Fibroblast of lung (primary cell): ENCODE measurements around the gene JARID2. TPM values are rescaled to one million over a fixed set of nuclear protein-coding genes. Genes with fewer than 3 reads are reported as not detected.

ENCODE experiments used
- DNase-seq, 2 donors: peaks; one replicate each; pipeline versions ENCODE4 v3.0.0 to v3.0.0-alpha.2; 2010; ENCODE audit warnings: low read depth in 2 of 2
- H2AFZ ChIP-seq: 2 replicates; pipeline ENCODE4 v1.5.1; 2012; ENCODE audit warnings: low read length, control low read depth, inconsistent platforms
- H3K27ac ChIP-seq: 2 replicates; pipeline ENCODE4 v1.5.1; 2011; ENCODE audit warnings: low read length, control low read depth; ENCODE audit not compliant: insufficient read depth
- H3K27me3 ChIP-seq: 2 replicates; pipeline ENCODE4 v1.5.1; 2011; ENCODE audit warnings: mild to moderate bottlenecking, low read length; ENCODE audit not compliant: control insufficient read depth, insufficient read depth
- H3K36me3 ChIP-seq: 2 replicates; pipeline ENCODE4 v1.5.1; 2011; ENCODE audit warnings: low read length; ENCODE audit not compliant: control insufficient read depth, insufficient read depth
- H3K4me1 ChIP-seq: 2 replicates; pipeline ENCODE4 v1.5.1; 2011; ENCODE audit warnings: low read length; ENCODE audit not compliant: control insufficient read depth, insufficient read depth; ENCODE audit errors: extremely low read depth
- H3K4me2 ChIP-seq: 2 replicates; pipeline ENCODE4 v1.5.1; 2011; ENCODE audit warnings: low read length, control low read depth; ENCODE audit not compliant: insufficient read depth; ENCODE audit errors: extremely low read depth
- H3K4me3 ChIP-seq, 4 experiments: fragments of 200-600 bp in 1 of 4; sonication (generic) in 1 of 4; replicated peaks in 1 of 4; 2 replicates each; pipeline ENCODE4 v1.5.1; 2011 to 2016; ENCODE audit warnings: low read length in 4 of 4, low read depth in 3 of 4, mild to moderate bottlenecking in 3 of 4, control low read depth in 2 of 4, inconsistent platforms in 1 of 4, mixed read lengths in 1 of 4; ENCODE audit not compliant: insufficient read depth in 1 of 4; ENCODE audit errors: control extremely low read depth in 1 of 4
- H3K79me2 ChIP-seq: 2 replicates; pipeline ENCODE4 v1.5.1; 2012; ENCODE audit warnings: mild to moderate bottlenecking, low read length, inconsistent platforms; ENCODE audit not compliant: control insufficient read depth, insufficient read depth
- H3K9ac ChIP-seq: 2 replicates; pipeline ENCODE4 v1.5.1; 2011; ENCODE audit warnings: mild to moderate bottlenecking, low read length, control low read depth; ENCODE audit not compliant: insufficient read depth
- H3K9me3 ChIP-seq: 2 replicates; pipeline ENCODE4 v1.5.1; 2012; ENCODE audit warnings: low read depth, low read length; ENCODE audit not compliant: control insufficient read depth, insufficient read depth
- H4K20me1 ChIP-seq: 2 replicates; pipeline ENCODE4 v1.5.1; 2011; ENCODE audit warnings: low read length; ENCODE audit not compliant: control insufficient read depth, insufficient read depth; ENCODE audit errors: extremely low read depth
- CTCF ChIP-seq, 2 donors: IDR thresholded peaks in 1 of 2; conservative IDR thresholded peaks in 1 of 2; 1 replicate in 1 of 2; 2 replicates in 1 of 2; pipeline ENCODE4 v1.5.1; 2011 to 2012; ENCODE audit warnings: low read length in 2 of 2, control low read depth in 1 of 2, inconsistent platforms in 1 of 2, low read depth in 1 of 2, mild to moderate bottlenecking in 1 of 2
- EZH2 ChIP-seq: IDR thresholded peaks from 2 replicates; pipeline ENCODE4 v1.5.1; 2012; ENCODE audit warnings: low read length, control low read depth, mild to moderate bottlenecking; ENCODE audit errors: missing control alignments
- polyA plus RNA-seq, 2 donors: library from polyadenylated mRNA; depleted of rRNA in 1 of 2; stranded (reverse) in 1 of 2; unstranded in 1 of 2; fragments of >200 nt; gene quantifications; 2 replicates each; pipeline ENCODE4 v1.2.1, GENCODE V29; 2011 to 2012; ENCODE audit warnings: missing spikeins in 1 of 2
- total RNA-seq: library from RNA; depleted of rRNA; stranded (reverse); fragments of >200 nt; gene quantifications from 2 replicates; pipeline ENCODE4 v1.2.1, GENCODE V29; 2014

Gene JARID2
- total and polyA plus RNA-seq, 2 donors (not counting 1 experiment from before 2014, with no cell fraction given): 5.0 to 8.2 TPM

GRCh38 chr6:15427331-15428070, 181.6 kb downstream of the JARID2 start:
- no peak overlapping the region for H2AFZ ChIP-seq
- H3K4me2 ChIP-seq: no peak overlapping the region
- no peak overlapping the region for H3K27ac ChIP-seq
- TF ChIP-seq EZH2: no peak
- no peak for TF ChIP-seq CTCF (conservative IDR thresholded peaks at IDR 0.05 in 1 of 2, IDR thresholded peaks at IDR 0.05 in 1 of 2; ENCODE audit: low read depth in 1 of 2, low read length in 2 of 2)
- no peaks in the 10 kb centered on the region for H3K9me3 ChIP-seq
- no peak overlapping the region for H3K9ac ChIP-seq
- H3K79me2 ChIP-seq: no peaks in the 10 kb centered on the region
- peak in 1 of 2 donors; percentile 56 for DNase-seq
- no peaks in the 10 kb centered on the region for H4K20me1 ChIP-seq
- H3K36me3 ChIP-seq: no peaks in the 10 kb centered on the region
- H3K4me1 ChIP-seq: peaks cover 6% of the 10 kb centered on the region
- no peaks in the 10 kb centered on the region for H3K27me3 ChIP-seq
- H3K4me3 ChIP-seq: no peak overlapping the region

GRCh38 chr6:15429141-15430110, 183.6 kb downstream of the JARID2 start:
- Histone ChIP-seq H3K79me2 (no peaks in the 10 kb centered on the region), H3K4me2 (no peak overlapping the region), H3K27me3 (no peaks in the 10 kb centered on the region), H3K4me3 (no peak overlapping the region), H3K36me3 (no peaks in the 10 kb centered on the region), H2AFZ (no peak overlapping the region), H3K4me1 (peaks cover 6% of the 10 kb centered on the region), H4K20me1 (no peaks in the 10 kb centered on the region), H3K9ac (no peak overlapping the region), H3K9me3 (no peaks in the 10 kb centered on the region), H3K27ac (no peak overlapping the region)
- peak; percentile 81 to 85 for DNase-seq
- TF ChIP-seq CTCF (conservative IDR thresholded peaks at IDR 0.05 in 1 of 2, IDR thresholded peaks at IDR 0.05 in 1 of 2; ENCODE audit: low read depth in 1 of 2, low read length in 2 of 2) (no peak), EZH2 (no peak)

- H3K4me1 ChIP-seq: peaks cover 6% of the 10 kb centered on the region
- H3K9me3 ChIP-seq: no peaks in the 10 kb centered on the region
- DNase-seq: peak in 1 of 2 donors; percentile 85
- no peak overlapping the region for H2AFZ ChIP-seq
- no peak for TF ChIP-seq CTCF (conservative IDR thresholded peaks at IDR 0.05 in 1 of 2, IDR thresholded peaks at IDR 0.05 in 1 of 2; ENCODE audit: low read depth in 1 of 2, low read length in 2 of 2)
- no peak for TF ChIP-seq EZH2
- H3K27me3 ChIP-seq: no peaks in the 10 kb centered on the region
- H3K36me3 ChIP-seq: no peaks in the 10 kb centered on the region
- no peak overlapping the region for H3K9ac ChIP-seq
- no peaks in the 10 kb centered on the region for H4K20me1 ChIP-seq
- no peak overlapping the region for H3K4me2 ChIP-seq
- no peak overlapping the region for H3K4me3 ChIP-seq
- no peak overlapping the region for H3K27ac ChIP-seq
- no peaks in the 10 kb centered on the region for H3K79me2 ChIP-seq
Measured at GRCh38 chr6:15430186-15430585, 184.3 kb downstream of the JARID2 start.
